GM12878 (cell line): ENCODE measurements around the gene HERC4. TPM values are rescaled to one million over a fixed set of nuclear protein-coding genes. Genes with fewer than 3 reads are reported as not detected.

Experiments
- ATAC-seq: fragments of 200-7000 bp; cut with Tn5 transposase; 3 replicates; pipeline ENCODE4 v1.9.1; 2020; ENCODE audit warnings: mild to moderate bottlenecking, moderate library complexity
- BruUV-seq: library from RNA; stranded (reverse); fragments of 400-500 nt; replicated peaks from 2 replicates; lab custom pipeline; 2021; lab: Mats Ljungman, UMichigan
- CTCF ChIA-PET: fragments of 300-600 bp; sonication (Branson Sonifier 250); formaldehyde crosslinking; extraction: SDS; loops from one replicate; lab custom pipeline; 2021; ENCODE audit warnings: inconsistent platforms; lab: Yijun Ruan, JAX
- POLR2A ChIA-PET: fragments of 350-600 bp; formaldehyde crosslinking; extraction: SDS; loops from one replicate; lab custom pipeline; 2021; ENCODE audit warnings: inconsistent platforms; lab: Charles Lee
- RAD21 ChIA-PET: fragments of 300-600 bp; sonication (Branson Sonifier 250); formaldehyde crosslinking; loops from one replicate; lab custom pipeline; 2023; ENCODE audit warnings: antibody characterized with exemption; ENCODE audit not compliant: unreplicated experiment; lab: Charles Lee
- SMC1A ChIA-PET: fragments of 300-600 bp; sonication (Branson Sonifier 250); formaldehyde crosslinking; loops from one replicate; lab custom pipeline; 2023; ENCODE audit not compliant: unreplicated experiment, uncharacterized antibody; lab: Charles Lee
- DNase-seq: peaks from one replicate; pipeline ENCODE4 v3.0.0-alpha.2; 2011; ENCODE audit warnings: low read depth, low spot score
- FAIRE-seq: peaks from 3 replicates; lab custom pipeline; 2011; peaks lifted over from hg19 to GRCh38; lab: Jason Lieb, UNC
- H2AFZ ChIP-seq: 2 replicates; pipeline ENCODE4 v1.6.0; 2011; ENCODE audit warnings: low read depth, low read length, control low read depth; ENCODE audit not compliant: control insufficient read depth
- H3K27ac ChIP-seq: 2 replicates; pipeline ENCODE4 v1.5.1; 2011; ENCODE audit warnings: control low read depth; ENCODE audit not compliant: control insufficient read depth, insufficient read depth
- H3K27me3 ChIP-seq, 2 experiments: replicated peaks in 1 of 2; 2 replicates each; pipeline versions ENCODE4 v1.6.0 to v1.6.1; 2011; ENCODE audit warnings: low read length in 1 of 2; ENCODE audit not compliant: control insufficient read depth in 2 of 2, insufficient read depth in 2 of 2
- H3K36me3 ChIP-seq, 2 experiments: 2 replicates each; pipeline ENCODE4 v1.5.1; 2011; ENCODE audit warnings: low read length in 1 of 2; ENCODE audit not compliant: control insufficient read depth in 2 of 2, insufficient read depth in 2 of 2
- H3K4me1 ChIP-seq: 2 replicates; pipeline ENCODE4 v1.6.1; 2011; ENCODE audit warnings: mild to moderate bottlenecking, low read length, moderate library complexity, mixed read lengths; ENCODE audit not compliant: control insufficient read depth, insufficient read depth
- H3K4me2 ChIP-seq: 2 replicates; pipeline ENCODE4 v1.6.0; 2011; ENCODE audit warnings: control low read depth; ENCODE audit not compliant: control insufficient read depth, insufficient read depth
- H3K4me3 ChIP-seq: fragments of 200-600 bp; sonication (generic); 2 replicates; pipeline ENCODE4 v1.5.1; 2016
- H3K79me2 ChIP-seq: 2 replicates; pipeline ENCODE4 v1.6.0; 2011; ENCODE audit warnings: low read length; ENCODE audit not compliant: control insufficient read depth, insufficient read depth
- H3K9ac ChIP-seq: 2 replicates; pipeline ENCODE4 v1.8.0; 2011; ENCODE audit warnings: low read length, control low read depth, mixed read lengths; ENCODE audit not compliant: control insufficient read depth, insufficient read depth
- H3K9me3 ChIP-seq: replicated peaks from 3 replicates; pipeline ENCODE4 v1.5.1; 2011; ENCODE audit warnings: mild to moderate bottlenecking, low read length; ENCODE audit not compliant: control insufficient read depth, insufficient read depth
- H4K20me1 ChIP-seq: 2 replicates; pipeline ENCODE4 v1.6.0; 2011; ENCODE audit not compliant: control insufficient read depth, insufficient read depth
- TARDBP ChIP-seq: IDR thresholded peaks from 2 replicates; pipeline ENCODE4 v1.6.1; 2016; ENCODE audit warnings: borderline replicate concordance
- TBL1XR1 ChIP-seq: IDR thresholded peaks from 2 replicates; pipeline ENCODE4 v1.6.1; 2012; ENCODE audit warnings: low read depth, low read length, improper control_type of control experiment
- ZBTB40 ChIP-seq: fragments of 450-650 bp; IDR thresholded peaks from 2 replicates; pipeline ENCODE4 v1.6.1; 2016; ENCODE audit warnings: mild to moderate bottlenecking, moderate library complexity, borderline replicate concordance
- WGBS: methylation state at CpG from one replicate; pipeline ENCODE4 v1.1.6; 2016; ENCODE audit warnings: low lambda C conversion rate; ENCODE audit not compliant: insufficient replicate concordance, insufficient coverage; ENCODE audit errors: missing lambda C conversion rate; 5-methylcytosine and 5-hydroxymethylcytosine counted together
- in situ Hi-C: fragments of 300-500 bp; cut with MboI; formaldehyde crosslinking; loops from 9 replicates; pipeline ENCODE4 v1.14.3; 2018; ENCODE audit warnings: mixed read lengths
- intact Hi-C: fragments of 100-400 bp; cut with micrococcal nuclease; formaldehyde crosslinking; loops from one replicate; pipeline ENCODE4 v1.14.2; 2022; ENCODE audit not compliant: unreplicated experiment
- polyA plus RNA-seq, 11 experiments: library from polyadenylated mRNA; depleted of rRNA in 4 of 11; unstranded in 6 of 11; stranded (reverse) in 5 of 11; fragments of >200 nt; fragmentation: Nextera tagmentation in 4 of 11; fragmentation: Illumina TruSeq in 1 of 11; extraction: Ambion mirVana in 4 of 11; extraction: Trizol in 1 of 11; gene quantifications; 1 replicate in 1 of 11; 2 replicates in 10 of 11; pipeline versions ENCODE4 v1.2.1 to v1.2.3, GENCODE V29; 2011 to 2016; ENCODE audit warnings: inconsistent platforms in 2 of 11, missing spikeins in 2 of 11, low read depth in 1 of 11
- total RNA-seq, 4 experiments: library from RNA; depleted of rRNA in 3 of 4; stranded (reverse); fragments of >200 nt in 3 of 4; fragmentation: Illumina TruSeq in 1 of 4; extraction: Trizol in 1 of 4; gene quantifications; 2 replicates each; pipeline versions ENCODE4 v1.2.1 to v1.2.3, GENCODE V29; 2013 to 2021
- TF ChIP-seq, protein P1 (sequence below): fragments of 450-650 bp; IDR thresholded peaks from 2 replicates; pipeline ENCODE4 v1.6.1; 2018; ENCODE audit warnings: borderline replicate concordance, mild to moderate bottlenecking; ENCODE audit not compliant: partially characterized antibody

HERC4 gene
- total and polyA plus RNA-seq, 10 of the 15 experiments (the other 5 are each of a cell fraction or from before 2014, with no cell fraction given), result 9.7 to 36.8 (median 23.4) TPM

- H3K27me3 ChIP-seq, result no peaks in the 10 kb centered on the region
- no TSS peak for BruUV-seq
- no peak within 1 kb of the TSS for H3K9ac ChIP-seq
- no peak within 1 kb of the TSS for H3K27ac ChIP-seq
- no peaks in the 10 kb centered on the region for H3K79me2 ChIP-seq
- ChIA-PET CTCF (interaction anchor here (0.9 to 1.4 kb wide), 4 partner anchors 12 to 321 kb away, joined by 3 to 5 read pairs (median 4); no protein-coding TSS in a partner anchor), SMC1A (interaction anchor here (1.1 to 1.5 kb wide), 3 partner anchors 8 to 192 kb away, joined by 3 to 4 read pairs (median 4); no protein-coding TSS in a partner anchor), RAD21 (no interaction called here), POLR2A (no interaction called here)
- DNase-seq, result no peak
- in situ Hi-C loops (no loop called here), intact Hi-C loops (no loop called here)
- TF ChIP-seq TBL1XR1, result no peak
- no peak for TF ChIP-seq ZBTB40
- TF ChIP-seq TARDBP, result no peak
- TF ChIP-seq, protein P1, sequence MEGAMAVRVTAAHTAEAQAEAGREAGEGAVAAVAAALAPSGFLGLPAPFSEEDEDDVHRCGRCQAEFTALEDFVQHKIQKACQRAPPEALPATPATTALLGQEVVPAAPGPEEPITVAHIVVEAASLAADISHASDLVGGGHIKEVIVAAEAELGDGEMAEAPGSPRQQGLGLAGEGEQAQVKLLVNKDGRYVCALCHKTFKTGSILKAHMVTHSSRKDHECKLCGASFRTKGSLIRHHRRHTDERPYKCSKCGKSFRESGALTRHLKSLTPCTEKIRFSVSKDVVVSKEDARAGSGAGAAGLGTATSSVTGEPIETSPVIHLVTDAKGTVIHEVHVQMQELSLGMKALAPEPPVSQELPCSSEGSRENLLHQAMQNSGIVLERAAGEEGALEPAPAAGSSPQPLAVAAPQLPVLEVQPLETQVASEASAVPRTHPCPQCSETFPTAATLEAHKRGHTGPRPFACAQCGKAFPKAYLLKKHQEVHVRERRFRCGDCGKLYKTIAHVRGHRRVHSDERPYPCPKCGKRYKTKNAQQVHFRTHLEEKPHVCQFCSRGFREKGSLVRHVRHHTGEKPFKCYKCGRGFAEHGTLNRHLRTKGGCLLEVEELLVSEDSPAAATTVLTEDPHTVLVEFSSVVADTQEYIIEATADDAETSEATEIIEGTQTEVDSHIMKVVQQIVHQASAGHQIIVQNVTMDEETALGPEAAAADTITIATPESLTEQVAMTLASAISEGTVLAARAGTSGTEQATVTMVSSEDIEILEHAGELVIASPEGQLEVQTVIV, result no peak
- H3K4me1 ChIP-seq, result no peaks in the 10 kb centered on the region
- 45% methylated on average over 3 of the region's 3 CpGs for WGBS
- FAIRE-seq, result no peak
- ATAC-seq, result no peak
- H3K4me2 ChIP-seq, result no peak within 1 kb of the TSS
- no peaks in the 10 kb centered on the region for H3K36me3 ChIP-seq
- no peaks in the 10 kb centered on the region for H3K9me3 ChIP-seq
- no peak within 1 kb of the TSS for H3K4me3 ChIP-seq
- H4K20me1 ChIP-seq, result no peaks in the 10 kb centered on the region
- H2AFZ ChIP-seq, result no peak within 1 kb of the TSS
These were observed 34.2 kb upstream of the HERC4 start, which contains the start of gene MYPN for GRCh38 chr10:68109331-68109730. Gene MYPN (plus strand): TSS chr10:68109488. CDS start chr10:68121439, 11,951 bp downstream.
